GM23338 (cell line): ENCODE results near the gene NAA20.

Experiments
- CREB1 ChIP-seq: fragments of 250-450 bp; sonication (Bioruptor Pico); IDR thresholded peaks from 2 replicates; pipeline ENCODE4 v1.5.0; 2020; ENCODE audit warnings: low read depth, mild to moderate bottlenecking, moderate library complexity
- CTCF ChIP-seq, 2 experiments: fragments of 200-600 bp in 1 of 2; sonication (generic) in 1 of 2; conservative IDR thresholded peaks; 2 replicates each; pipeline versions ENCODE4 v1.5.1 to v1.6.1; 2016 to 2017; ENCODE audit warnings: antibody characterized with exemption in 2 of 2, low read depth in 2 of 2, mild to moderate bottlenecking in 2 of 2, moderate library complexity in 1 of 2
- EZH2 ChIP-seq: fragments of 200-600 bp; sonication (generic); IDR thresholded peaks from one replicate; pipeline ENCODE4 v1.8.0; 2017; ENCODE audit warnings: antibody characterized with exemption, mild to moderate bottlenecking, low read depth; ENCODE audit not compliant: unreplicated experiment
- EZH2phosphoT487 ChIP-seq: fragments of 200-600 bp; sonication (generic); IDR thresholded peaks from one replicate; pipeline ENCODE4 v1.8.1; 2018; ENCODE audit warnings: antibody characterized with exemption; ENCODE audit not compliant: unreplicated experiment
- JUNB ChIP-seq: IDR thresholded peaks from one replicate; pipeline ENCODE4 v1.6.1; 2016; ENCODE audit warnings: antibody characterized with exemption; ENCODE audit not compliant: unreplicated experiment
- POLR2AphosphoS5 ChIP-seq: IDR thresholded peaks from 2 replicates; pipeline ENCODE4 v1.6.1; 2016; ENCODE audit warnings: antibody characterized with exemption, low read depth
- REST ChIP-seq: IDR thresholded peaks from one replicate; pipeline ENCODE4 v1.6.1; 2018; ENCODE audit warnings: antibody characterized with exemption; ENCODE audit not compliant: unreplicated experiment

DNA sequence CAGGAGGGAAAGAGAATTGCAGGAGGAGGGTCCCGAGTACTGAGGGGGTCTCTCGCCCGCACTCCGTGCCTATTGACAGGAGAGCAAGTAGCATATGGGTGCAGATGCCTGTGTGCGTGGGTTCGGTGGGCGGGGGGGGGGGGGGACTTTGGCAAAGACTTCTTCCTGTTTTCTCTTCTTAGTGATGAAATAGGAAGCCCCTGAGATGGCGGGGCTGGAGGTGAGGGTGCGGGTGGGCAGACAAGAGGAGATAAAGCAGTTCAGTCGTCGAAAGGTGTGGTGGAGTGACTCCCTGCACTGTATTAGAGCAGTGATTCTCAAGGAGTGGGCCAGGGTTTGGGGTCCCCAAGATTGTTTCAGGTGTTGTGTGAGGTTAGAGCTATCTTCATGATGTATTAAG is 3.7 kb downstream of the NAA20 start:
- no peak for TF ChIP-seq CTCF (conservative IDR thresholded peaks at IDR 0.05; ENCODE audit: low read depth in 2 of 2)
- TF ChIP-seq POLR2AphosphoS5 = no peak
- no peak for TF ChIP-seq EZH2
- TF ChIP-seq JUNB = no peak
- no peak for TF ChIP-seq REST
- no peak for TF ChIP-seq CREB1 (CRISPR knock-in tag)
- no peak for TF ChIP-seq EZH2phosphoT487
